B cell (primary cell): ENCODE results near the gene DNAJB2.

Source experiments
- CTCF ChIP-seq: fragments of 200-600 bp; IDR thresholded peaks from one replicate; pipeline ENCODE4 v1.8.0; 2022; ENCODE audit warnings: antibody characterized with exemption, mild to moderate bottlenecking
- EZH2 ChIP-seq: IDR thresholded peaks from 2 replicates; pipeline ENCODE4 v1.6.1; 2012; ENCODE audit warnings: borderline replicate concordance, low read depth, mild to moderate bottlenecking, moderate library complexity, low read length; ENCODE audit not compliant: insufficient read depth, poor library complexity, severe bottlenecking

- TF ChIP-seq CTCF (no peak), EZH2 (no peak)
These were observed 3.2 kb downstream of the DNAJB2 start for GRCh38 chr2:219282375-219282774.
